RWPE2 (cell line): ENCODE measurements around the gene MOG.

Experiments used
- ATAC-seq: fragments of 200-7000 bp; cut with Tn5 transposase; 3 replicates; pipeline ENCODE4 v1.9.1; 2021; ENCODE audit warnings: low read depth
- DNase-seq: peaks from one replicate; pipeline ENCODE4 v3.0.0-alpha.2; 2020; ENCODE audit warnings: low spot score
- H3K27ac ChIP-seq: fragments of 450-650 bp; 2 replicates; pipeline ENCODE4 v1.5.1; 2017; ENCODE audit warnings: mild to moderate bottlenecking; ENCODE audit not compliant: poor library complexity, severe bottlenecking
- H3K27me3 ChIP-seq: fragments of 250-450 bp; sonication (Bioruptor Pico); 2 replicates; pipeline ENCODE4 v1.5.1; 2021; ENCODE audit warnings: mild to moderate bottlenecking, moderate library complexity; ENCODE audit not compliant: insufficient read depth, poor library complexity, severe bottlenecking
- H3K36me3 ChIP-seq: fragments of 250-450 bp; sonication (Bioruptor Pico); 2 replicates; pipeline ENCODE4 v1.5.1; 2020; ENCODE audit warnings: low read depth, mild to moderate bottlenecking, moderate library complexity
- H3K4me1 ChIP-seq: fragments of 250-450 bp; sonication (Bioruptor Pico); 2 replicates; pipeline ENCODE4 v1.5.1; 2021; ENCODE audit warnings: mild to moderate bottlenecking, moderate library complexity; ENCODE audit not compliant: insufficient read depth, poor library complexity, severe bottlenecking
- H3K4me3 ChIP-seq: fragments of 250-450 bp; sonication (Bioruptor Pico); 2 replicates; pipeline ENCODE4 v1.5.1; 2021; ENCODE audit warnings: mild to moderate bottlenecking, moderate library complexity; ENCODE audit not compliant: severe bottlenecking
- H3K9me3 ChIP-seq: fragments of 250-450 bp; sonication (Bioruptor Pico); 2 replicates; pipeline ENCODE4 v1.5.1; 2021; ENCODE audit warnings: mild to moderate bottlenecking, moderate library complexity; ENCODE audit not compliant: severe bottlenecking
- CTCF ChIP-seq: fragments of 450-650 bp; IDR thresholded peaks from one replicate; pipeline ENCODE4 v1.5.1; 2017; ENCODE audit warnings: mild to moderate bottlenecking, moderate library complexity; ENCODE audit not compliant: poor library complexity, severe bottlenecking

Gene MOG

DNA sequence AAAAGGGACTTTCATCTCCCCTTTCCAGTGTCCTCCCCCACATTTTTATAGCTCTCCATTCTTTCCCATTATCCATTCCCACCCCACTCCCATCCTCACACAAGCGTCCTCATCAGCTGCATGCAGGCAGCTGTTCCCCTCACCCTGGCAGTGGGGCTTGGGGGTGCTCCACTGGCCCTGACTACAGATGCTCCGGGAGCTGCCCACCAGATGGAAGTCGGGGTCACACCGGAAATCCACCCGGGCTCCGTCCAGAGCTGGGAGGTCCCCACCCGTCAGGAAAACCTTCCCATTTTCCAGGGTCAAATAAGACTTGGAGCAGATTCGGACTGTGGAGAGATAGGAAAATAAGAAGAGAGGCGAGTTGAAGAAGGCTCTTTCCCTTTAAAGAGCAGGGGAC is 26.6 kb upstream of the MOG start:
- H3K4me3 ChIP-seq = no peak overlapping the region
- no peaks in the 10 kb centered on the region for H3K27me3 ChIP-seq
- no peaks in the 10 kb centered on the region for H3K9me3 ChIP-seq
- peaks cover 3% of the 10 kb centered on the region for H3K4me1 ChIP-seq
- ATAC-seq (no peak), DNase-seq (no peak)
- H3K27ac ChIP-seq = no peak overlapping the region
- no peak for TF ChIP-seq CTCF
- H3K36me3 ChIP-seq = no peaks in the 10 kb centered on the region

DNA sequence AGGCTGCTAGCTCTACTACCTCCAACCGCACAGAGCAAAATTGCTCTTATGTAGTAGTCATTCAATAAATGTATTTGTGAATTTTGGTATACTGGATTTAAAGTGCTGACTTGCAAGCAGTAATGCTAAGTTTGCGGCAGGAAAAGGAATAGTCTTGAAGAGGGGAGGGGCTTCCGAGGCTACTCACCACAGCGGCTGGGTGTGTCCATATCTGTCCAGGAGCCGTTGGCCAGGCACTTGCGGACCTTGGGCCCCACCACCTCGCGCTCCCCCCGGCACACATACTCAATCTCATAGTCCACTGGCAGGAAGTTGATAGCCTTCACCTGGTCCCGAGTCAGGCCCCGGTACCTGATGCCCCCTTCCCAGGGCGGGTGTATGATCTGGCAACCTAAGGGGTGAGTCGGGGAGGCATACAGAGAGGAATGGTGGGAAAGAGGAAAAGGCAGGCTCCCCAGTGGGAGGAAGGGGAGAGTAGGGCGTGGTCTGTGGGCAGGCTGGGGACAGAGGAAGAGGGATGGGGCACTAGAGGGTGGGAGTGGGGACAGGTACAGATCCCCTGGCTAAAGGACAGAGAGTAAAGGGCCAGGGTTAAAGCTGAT is 25.6 kb upstream of the MOG start:
- ATAC-seq = no peak
- TF ChIP-seq CTCF = no peak
- H3K9me3 ChIP-seq = no peaks in the 10 kb centered on the region
- H3K27me3 ChIP-seq = no peaks in the 10 kb centered on the region
- no peak overlapping the region for H3K4me3 ChIP-seq
- no peaks in the 10 kb centered on the region for H3K36me3 ChIP-seq
- DNase-seq = no peak
- H3K27ac ChIP-seq = no peak overlapping the region
- peaks cover 3% of the 10 kb centered on the region for H3K4me1 ChIP-seq

- peak overlapping the region; percentile 44 for H3K4me3 ChIP-seq
- no peaks in the 10 kb centered on the region for H3K36me3 ChIP-seq
- peak; percentile 42 for ATAC-seq
- H3K27ac ChIP-seq = peak overlapping the region; percentile 41
- no peak for TF ChIP-seq CTCF
- peak; percentile 72 for DNase-seq
- H3K4me1 ChIP-seq = peaks cover 3% of the 10 kb centered on the region
- H3K27me3 ChIP-seq = no peaks in the 10 kb centered on the region
- no peaks in the 10 kb centered on the region for H3K9me3 ChIP-seq
These were observed 24.8 kb upstream of the MOG start for GRCh38 chr6:29631860-29632731.

- no peaks in the 10 kb centered on the region for H3K9me3 ChIP-seq
- ATAC-seq = peak; percentile 83
- H3K36me3 ChIP-seq = no peaks in the 10 kb centered on the region
- TF ChIP-seq CTCF = no peak
- H3K27me3 ChIP-seq = no peaks in the 10 kb centered on the region
- peak within 1 kb of the TSS; percentile 44 for H3K4me3 ChIP-seq
- DNase-seq = peak; percentile 89
- H3K4me1 ChIP-seq = peaks cover 3% of the 10 kb centered on the region
- H3K27ac ChIP-seq = peak within 1 kb of the TSS; percentile 41
These were observed 23.9 kb upstream of the MOG start, which contains the start of gene GABBR1 for GRCh38 chr6:29632789-29633533. Gene GABBR1 (minus strand): TSS chr6:29633183. CDS start chr6:29632385, 798 bp downstream.
